Measurements from ENCODE around the gene GPR153.
A peak's percentile ranks its signal among the peaks of the same experiment; 100 is the strongest.
"Not testable (repeated sequence)": the region's sequence is repeated elsewhere in the genome, so short reads cannot be mapped to it uniquely, and the experiment has no call there.

Gene GPR153

GRCh38 chr1:6233376-6233775 lies 27.5 kb downstream of the GPR153 start:
- no peak for DNase-seq (ENCODE audit: low spot score)

- DNase-seq (ENCODE audit: low spot score): no peak
These were observed 35.2 kb downstream of the GPR153 start for GRCh38 chr1:6225651-6226050.

GRCh38 chr1:6224718-6225117 lies 36.2 kb downstream of the GPR153 start:
- DNase-seq (ENCODE audit: low spot score): no peak

GRCh38 chr1:6223617-6224016 lies 37.3 kb downstream of the GPR153 start:
- no peak for DNase-seq (ENCODE audit: low spot score)

GRCh38 chr1:6222636-6223035 lies 38.3 kb downstream of the GPR153 start:
- DNase-seq (ENCODE audit: low spot score): no peak

GRCh38 chr1:6221210-6221784 lies 39.6 kb downstream of the GPR153 start:
- no peak for DNase-seq (ENCODE audit: low spot score)

- DNase-seq (ENCODE audit: low spot score): no peak
These were observed 40.7 kb downstream of the GPR153 start for GRCh38 chr1:6220236-6220635.

GRCh38 chr1:6219641-6220040 lies 41.3 kb downstream of the GPR153 start:
- DNase-seq (ENCODE audit: low spot score): not testable (repeated sequence)

- DNase-seq (ENCODE audit: low spot score): no peak
These were observed 42.3 kb downstream of the GPR153 start for GRCh38 chr1:6218375-6219164.

GRCh38 chr1:6212193-6212959 lies 48.5 kb downstream of the GPR153 start:
- DNase-seq (ENCODE audit: low spot score): no peak

- no peak for DNase-seq (ENCODE audit: low spot score)
These were observed 49.2 kb downstream of the GPR153 start for GRCh38 chr1:6211731-6212130.

- DNase-seq (ENCODE audit: low spot score): no peak
These were observed 50.1 kb downstream of the GPR153 start for GRCh38 chr1:6210591-6211355.

GRCh38 chr1:6209661-6210580 lies 51.0 kb downstream of the GPR153 start:
- no peak for DNase-seq (ENCODE audit: low spot score)

- DNase-seq (ENCODE audit: low spot score): no peak
These were observed 51.9 kb downstream of the GPR153 start for GRCh38 chr1:6208723-6209660.

- DNase-seq (ENCODE audit: low spot score): no peak
These were observed 53.0 kb downstream of the GPR153 start for GRCh38 chr1:6207921-6208320.

GRCh38 chr1:6207075-6207885 lies 53.6 kb downstream of the GPR153 start:
- no peak for DNase-seq (ENCODE audit: low spot score)

GRCh38 chr1:6206520-6206855 lies 54.4 kb downstream of the GPR153 start:
- no peak for DNase-seq (ENCODE audit: low spot score)

- peak; percentile 58 for DNase-seq (ENCODE audit: low spot score)
These were observed 54.9 kb downstream of the GPR153 start, which contains the start of gene RNF207 for GRCh38 chr1:6205849-6206519. RNF207 (plus strand) TSS chr1:6206119; CDS start chr1:6206536, 417 bp downstream.

- DNase-seq (ENCODE audit: low spot score): no peak
These were observed 58.6 kb downstream of the GPR153 start for GRCh38 chr1:6202256-6202655.

Measured in cerebellar cortex (tissue), 1 donor.